ENCODE data around the gene OR10D3.

The OR10D3 gene

GRCh38 chr11:124209824-124210357 is 26.7 kb downstream of the OR10D3 start:
- Histone ChIP-seq H3K4me1 (ENCODE audit: insufficient read depth, low read length, poor library complexity, severe bottlenecking) (no peaks in the 10 kb centered on the region), H3K27me3 (ENCODE audit: insufficient read depth, low read length, poor library complexity, severe bottlenecking) (no peaks in the 10 kb centered on the region), H3K9me3 (ENCODE audit: insufficient read depth, low read depth, low read length) (no peaks in the 10 kb centered on the region), H3K9me2 (replicated peaks; ENCODE audit: low read depth, low read length) (no peaks in the 10 kb centered on the region), H3K79me2 (ENCODE audit: insufficient read depth, low read length) (no peaks in the 10 kb centered on the region), H4K20me1 (ENCODE audit: insufficient read depth, low read length, poor library complexity, severe bottlenecking) (no peaks in the 10 kb centered on the region), H3K4me3 (ENCODE audit: low read length, poor library complexity, severe bottlenecking) (no peak overlapping the region), H3F3A (ENCODE audit: low read depth) (no peaks in the 10 kb centered on the region), H3K9ac (ENCODE audit: low read depth, low read length, poor library complexity, severe bottlenecking) (no peak overlapping the region), H3K4me2 (ENCODE audit: low read depth, low read length, poor library complexity, severe bottlenecking) (no peak overlapping the region), H2AFZ (ENCODE audit: low read length) (no peak overlapping the region), H3K36me3 (ENCODE audit: insufficient read depth, low read length) (no peaks in the 10 kb centered on the region)
- TF ChIP-seq, protein P1, sequence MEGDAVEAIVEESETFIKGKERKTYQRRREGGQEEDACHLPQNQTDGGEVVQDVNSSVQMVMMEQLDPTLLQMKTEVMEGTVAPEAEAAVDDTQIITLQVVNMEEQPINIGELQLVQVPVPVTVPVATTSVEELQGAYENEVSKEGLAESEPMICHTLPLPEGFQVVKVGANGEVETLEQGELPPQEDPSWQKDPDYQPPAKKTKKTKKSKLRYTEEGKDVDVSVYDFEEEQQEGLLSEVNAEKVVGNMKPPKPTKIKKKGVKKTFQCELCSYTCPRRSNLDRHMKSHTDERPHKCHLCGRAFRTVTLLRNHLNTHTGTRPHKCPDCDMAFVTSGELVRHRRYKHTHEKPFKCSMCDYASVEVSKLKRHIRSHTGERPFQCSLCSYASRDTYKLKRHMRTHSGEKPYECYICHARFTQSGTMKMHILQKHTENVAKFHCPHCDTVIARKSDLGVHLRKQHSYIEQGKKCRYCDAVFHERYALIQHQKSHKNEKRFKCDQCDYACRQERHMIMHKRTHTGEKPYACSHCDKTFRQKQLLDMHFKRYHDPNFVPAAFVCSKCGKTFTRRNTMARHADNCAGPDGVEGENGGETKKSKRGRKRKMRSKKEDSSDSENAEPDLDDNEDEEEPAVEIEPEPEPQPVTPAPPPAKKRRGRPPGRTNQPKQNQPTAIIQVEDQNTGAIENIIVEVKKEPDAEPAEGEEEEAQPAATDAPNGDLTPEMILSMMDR (conservative IDR thresholded peaks at IDR 0.05; ENCODE audit: low read length), result no peak
- no peak for TF ChIP-seq EZH2phosphoT487 (IDR thresholded peaks at IDR 0.05; ENCODE audit: borderline replicate concordance)

- no peaks in the 10 kb centered on the region for H3K36me3 ChIP-seq (ENCODE audit: insufficient read depth, low read length)
- no peaks in the 10 kb centered on the region for H3K27me3 ChIP-seq (ENCODE audit: insufficient read depth, low read length, poor library complexity, severe bottlenecking)
Measured at GRCh38 chr11:124210421-124210820, 27.3 kb downstream of the OR10D3 start.

GRCh38 chr11:124211321-124211720 is 28.2 kb downstream of the OR10D3 start:
- Histone ChIP-seq H3K4me2 (ENCODE audit: low read depth, low read length, poor library complexity, severe bottlenecking) (no peak overlapping the region), H3K9me2 (replicated peaks; ENCODE audit: low read depth, low read length) (no peaks in the 10 kb centered on the region), H3K9me3 (ENCODE audit: insufficient read depth, low read depth, low read length) (no peaks in the 10 kb centered on the region), H3K4me1 (ENCODE audit: insufficient read depth, low read length, poor library complexity, severe bottlenecking) (no peaks in the 10 kb centered on the region), H3K9ac (ENCODE audit: low read depth, low read length, poor library complexity, severe bottlenecking) (no peak overlapping the region), H3K36me3 (ENCODE audit: insufficient read depth, low read length) (no peaks in the 10 kb centered on the region), H3F3A (ENCODE audit: low read depth) (no peaks in the 10 kb centered on the region), H2AFZ (ENCODE audit: low read length) (no peak overlapping the region), H3K27me3 (ENCODE audit: insufficient read depth, low read length, poor library complexity, severe bottlenecking) (no peaks in the 10 kb centered on the region), H4K20me1 (ENCODE audit: insufficient read depth, low read length, poor library complexity, severe bottlenecking) (no peaks in the 10 kb centered on the region), H3K79me2 (ENCODE audit: insufficient read depth, low read length) (no peaks in the 10 kb centered on the region), H3K4me3 (ENCODE audit: low read length, poor library complexity, severe bottlenecking) (no peak overlapping the region)
- TF ChIP-seq, protein P1 (conservative IDR thresholded peaks at IDR 0.05; ENCODE audit: low read length), result no peak
- TF ChIP-seq EZH2phosphoT487 (IDR thresholded peaks at IDR 0.05; ENCODE audit: borderline replicate concordance), result no peak

More at GRCh38 chr11:124210421-124210820, 27.3 kb downstream of the OR10D3 start:
- Histone ChIP-seq H3K4me3 (ENCODE audit: low read length, poor library complexity, severe bottlenecking) (no peak overlapping the region), H3K9me3 (ENCODE audit: insufficient read depth, low read depth, low read length) (no peaks in the 10 kb centered on the region), H3K9me2 (replicated peaks; ENCODE audit: low read depth, low read length) (no peaks in the 10 kb centered on the region), H3K9ac (ENCODE audit: low read depth, low read length, poor library complexity, severe bottlenecking) (no peak overlapping the region), H3K4me1 (ENCODE audit: insufficient read depth, low read length, poor library complexity, severe bottlenecking) (no peaks in the 10 kb centered on the region), H3K4me2 (ENCODE audit: low read depth, low read length, poor library complexity, severe bottlenecking) (no peak overlapping the region), H3K79me2 (ENCODE audit: insufficient read depth, low read length) (no peaks in the 10 kb centered on the region), H4K20me1 (ENCODE audit: insufficient read depth, low read length, poor library complexity, severe bottlenecking) (no peaks in the 10 kb centered on the region), H3F3A (ENCODE audit: low read depth) (no peaks in the 10 kb centered on the region), H2AFZ (ENCODE audit: low read length) (no peak overlapping the region)
- TF ChIP-seq, protein P1 (conservative IDR thresholded peaks at IDR 0.05; ENCODE audit: low read length), result no peak
- TF ChIP-seq EZH2phosphoT487 (IDR thresholded peaks at IDR 0.05; ENCODE audit: borderline replicate concordance), result no peak
